SU-DHL-6 (cell line): Measurements from ENCODE around the gene MYLK.

Experiments
- H2AFZ ChIP-seq: fragments of 200-600 bp; sonication (generic); 2 replicates; pipeline ENCODE4 v1.6.1; 2014; ENCODE audit warnings: low read depth, mild to moderate bottlenecking, moderate library complexity, mixed read lengths, antibody characterized with exemption, low read length; ENCODE audit not compliant: severe bottlenecking
- H3F3A ChIP-seq: fragments of 200-600 bp; shearing (Covaris generic); 2 replicates; pipeline ENCODE4 v1.6.0; 2016; ENCODE audit warnings: antibody characterized with exemption, mild to moderate bottlenecking; ENCODE audit not compliant: insufficient read depth
- H3K27ac ChIP-seq: fragments of 200-600 bp; sonication (generic); 2 replicates; pipeline ENCODE4 v1.5.1; 2016; ENCODE audit warnings: low read depth, mild to moderate bottlenecking, low read length, moderate library complexity, mixed read lengths
- H3K27me3 ChIP-seq: fragments of 200-600 bp; sonication (generic), shearing (Covaris generic); 2 replicates; pipeline ENCODE4 v1.6.0; 2014; ENCODE audit warnings: mild to moderate bottlenecking, low read length
- H3K36me3 ChIP-seq: fragments of 200-600 bp; sonication (generic); 2 replicates; pipeline ENCODE4 v1.6.1; 2014; ENCODE audit warnings: mild to moderate bottlenecking, low read length, mixed read lengths
- H3K4me2 ChIP-seq: fragments of 300-600, 200-600 bp; shearing (Covaris generic), sonication (generic); 2 replicates; pipeline ENCODE4 v1.6.0; 2014; ENCODE audit warnings: low read length, low read depth, mild to moderate bottlenecking; ENCODE audit not compliant: poor library complexity, severe bottlenecking
- H3K4me3 ChIP-seq: fragments of 200-600 bp; sonication (generic); 2 replicates; pipeline ENCODE4 v1.5.1; 2014; ENCODE audit warnings: antibody characterized with exemption, low read length, mild to moderate bottlenecking, mixed read lengths; ENCODE audit not compliant: insufficient read depth, poor library complexity, severe bottlenecking
- H3K79me2 ChIP-seq: fragments of 200-600 bp; sonication (generic); 2 replicates; pipeline ENCODE4 v1.6.1; 2014; ENCODE audit warnings: mild to moderate bottlenecking, low read length, moderate library complexity; ENCODE audit not compliant: insufficient read depth
- H3K9ac ChIP-seq: fragments of 200-600 bp; sonication (generic); 2 replicates; pipeline ENCODE4 v1.7.0; 2014; ENCODE audit warnings: mild to moderate bottlenecking, low read length
- H3K9me2 ChIP-seq: fragments of 200-600 bp; sonication (generic); replicated peaks from 2 replicates; pipeline ENCODE4 v1.6.1; 2014; ENCODE audit warnings: low read length; ENCODE audit not compliant: insufficient read depth
- H3K9me3 ChIP-seq: fragments of 200-600 bp; sonication (generic); 2 replicates; pipeline ENCODE4 v1.6.1; 2014; ENCODE audit warnings: low read length, mixed read lengths; ENCODE audit not compliant: insufficient read depth
- H4K20me1 ChIP-seq: fragments of 200-600 bp; sonication (generic); 2 replicates; pipeline ENCODE4 v1.6.1; 2014; ENCODE audit warnings: low read depth, mild to moderate bottlenecking, antibody characterized with exemption, low read length, moderate library complexity, mixed read lengths
- CTCF ChIP-seq: fragments of 200-600 bp; sonication (generic); IDR thresholded peaks from one replicate; pipeline ENCODE4 v1.5.1; 2017; ENCODE audit warnings: antibody characterized with exemption, mild to moderate bottlenecking, low read length, moderate library complexity; ENCODE audit not compliant: insufficient read depth, poor library complexity, severe bottlenecking
- EZH2phosphoT487 ChIP-seq: fragments of 200-600 bp; sonication (generic), shearing (Covaris generic); conservative IDR thresholded peaks from 2 replicates; pipeline ENCODE4 v1.6.1; 2018; ENCODE audit warnings: mild to moderate bottlenecking, antibody characterized with exemption, low read length, moderate library complexity, mixed read lengths

Gene MYLK

DNA sequence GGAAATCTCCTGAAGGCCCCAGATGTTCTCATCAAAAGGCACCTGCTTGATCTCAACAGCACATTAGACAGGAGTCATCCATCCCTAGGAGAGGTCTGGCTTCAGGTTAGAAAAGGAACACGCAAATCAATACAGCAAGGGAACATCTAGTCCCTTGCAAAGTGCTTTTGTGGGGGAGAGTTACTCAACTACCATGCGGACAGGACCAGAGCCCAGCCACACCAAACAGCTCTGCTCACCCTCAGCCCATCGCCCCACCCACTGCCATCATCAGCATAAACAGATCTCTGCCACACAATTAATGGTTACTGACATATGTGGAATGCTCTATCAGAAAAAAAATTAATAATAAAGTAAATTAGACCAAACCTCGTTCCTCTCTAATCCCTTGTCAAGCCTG, 85.6 kb downstream of the MYLK start:
- H4K20me1 ChIP-seq = no peaks in the 10 kb centered on the region
- no peak overlapping the region for H3K27ac ChIP-seq

GRCh38 chr3:123795471-123796251, 88.5 kb downstream of the MYLK start:
- Histone ChIP-seq H4K20me1 (no peaks in the 10 kb centered on the region), H2AFZ (no peak overlapping the region), H3F3A (no peaks in the 10 kb centered on the region), H3K27me3 (no peaks in the 10 kb centered on the region), H3K4me3 (no peak overlapping the region), H3K9ac (no peak overlapping the region), H3K27ac (no peak overlapping the region), H3K9me3 (no peaks in the 10 kb centered on the region), H3K79me2 (no peaks in the 10 kb centered on the region), H3K36me3 (no peaks in the 10 kb centered on the region), H3K4me2 (no peak overlapping the region), H3K9me2 (no peaks in the 10 kb centered on the region)
- no peak for TF ChIP-seq EZH2phosphoT487
- TF ChIP-seq CTCF = no peak

More for the DNA sequence above, 85.6 kb downstream of the MYLK start:
- Histone ChIP-seq H3K4me2 (no peak overlapping the region), H3K27me3 (no peaks in the 10 kb centered on the region), H3K79me2 (no peaks in the 10 kb centered on the region), H3K4me3 (no peak overlapping the region), H3K36me3 (no peaks in the 10 kb centered on the region), H2AFZ (no peak overlapping the region), H3K9me3 (no peaks in the 10 kb centered on the region), H3K9me2 (no peaks in the 10 kb centered on the region), H3K9ac (no peak overlapping the region), H3F3A (no peaks in the 10 kb centered on the region)
- TF ChIP-seq EZH2phosphoT487 (no peak), CTCF (no peak)

GRCh38 chr3:123793425-123793824, 90.7 kb downstream of the MYLK start:
- TF ChIP-seq EZH2phosphoT487 = no peak
- no peak for TF ChIP-seq CTCF
- no peaks in the 10 kb centered on the region for H4K20me1 ChIP-seq
- H3K27me3 ChIP-seq = no peaks in the 10 kb centered on the region
- no peak overlapping the region for H3K4me3 ChIP-seq
- no peaks in the 10 kb centered on the region for H3K9me2 ChIP-seq
- no peak overlapping the region for H2AFZ ChIP-seq
- no peaks in the 10 kb centered on the region for H3F3A ChIP-seq
- no peaks in the 10 kb centered on the region for H3K36me3 ChIP-seq
- no peak overlapping the region for H3K4me2 ChIP-seq
- H3K79me2 ChIP-seq = no peaks in the 10 kb centered on the region
- no peak overlapping the region for H3K27ac ChIP-seq
- no peak overlapping the region for H3K9ac ChIP-seq
- H3K9me3 ChIP-seq = no peaks in the 10 kb centered on the region
